ENCODE data around the gene HERC2.
"Not testable (repeated sequence)": the region's sequence is repeated elsewhere in the genome, so short reads cannot be mapped to it uniquely, and the experiment has no call there.

HERC2 gene, protein sequence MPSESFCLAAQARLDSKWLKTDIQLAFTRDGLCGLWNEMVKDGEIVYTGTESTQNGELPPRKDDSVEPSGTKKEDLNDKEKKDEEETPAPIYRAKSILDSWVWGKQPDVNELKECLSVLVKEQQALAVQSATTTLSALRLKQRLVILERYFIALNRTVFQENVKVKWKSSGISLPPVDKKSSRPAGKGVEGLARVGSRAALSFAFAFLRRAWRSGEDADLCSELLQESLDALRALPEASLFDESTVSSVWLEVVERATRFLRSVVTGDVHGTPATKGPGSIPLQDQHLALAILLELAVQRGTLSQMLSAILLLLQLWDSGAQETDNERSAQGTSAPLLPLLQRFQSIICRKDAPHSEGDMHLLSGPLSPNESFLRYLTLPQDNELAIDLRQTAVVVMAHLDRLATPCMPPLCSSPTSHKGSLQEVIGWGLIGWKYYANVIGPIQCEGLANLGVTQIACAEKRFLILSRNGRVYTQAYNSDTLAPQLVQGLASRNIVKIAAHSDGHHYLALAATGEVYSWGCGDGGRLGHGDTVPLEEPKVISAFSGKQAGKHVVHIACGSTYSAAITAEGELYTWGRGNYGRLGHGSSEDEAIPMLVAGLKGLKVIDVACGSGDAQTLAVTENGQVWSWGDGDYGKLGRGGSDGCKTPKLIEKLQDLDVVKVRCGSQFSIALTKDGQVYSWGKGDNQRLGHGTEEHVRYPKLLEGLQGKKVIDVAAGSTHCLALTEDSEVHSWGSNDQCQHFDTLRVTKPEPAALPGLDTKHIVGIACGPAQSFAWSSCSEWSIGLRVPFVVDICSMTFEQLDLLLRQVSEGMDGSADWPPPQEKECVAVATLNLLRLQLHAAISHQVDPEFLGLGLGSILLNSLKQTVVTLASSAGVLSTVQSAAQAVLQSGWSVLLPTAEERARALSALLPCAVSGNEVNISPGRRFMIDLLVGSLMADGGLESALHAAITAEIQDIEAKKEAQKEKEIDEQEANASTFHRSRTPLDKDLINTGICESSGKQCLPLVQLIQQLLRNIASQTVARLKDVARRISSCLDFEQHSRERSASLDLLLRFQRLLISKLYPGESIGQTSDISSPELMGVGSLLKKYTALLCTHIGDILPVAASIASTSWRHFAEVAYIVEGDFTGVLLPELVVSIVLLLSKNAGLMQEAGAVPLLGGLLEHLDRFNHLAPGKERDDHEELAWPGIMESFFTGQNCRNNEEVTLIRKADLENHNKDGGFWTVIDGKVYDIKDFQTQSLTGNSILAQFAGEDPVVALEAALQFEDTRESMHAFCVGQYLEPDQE (N-terminal part only)

DNA sequence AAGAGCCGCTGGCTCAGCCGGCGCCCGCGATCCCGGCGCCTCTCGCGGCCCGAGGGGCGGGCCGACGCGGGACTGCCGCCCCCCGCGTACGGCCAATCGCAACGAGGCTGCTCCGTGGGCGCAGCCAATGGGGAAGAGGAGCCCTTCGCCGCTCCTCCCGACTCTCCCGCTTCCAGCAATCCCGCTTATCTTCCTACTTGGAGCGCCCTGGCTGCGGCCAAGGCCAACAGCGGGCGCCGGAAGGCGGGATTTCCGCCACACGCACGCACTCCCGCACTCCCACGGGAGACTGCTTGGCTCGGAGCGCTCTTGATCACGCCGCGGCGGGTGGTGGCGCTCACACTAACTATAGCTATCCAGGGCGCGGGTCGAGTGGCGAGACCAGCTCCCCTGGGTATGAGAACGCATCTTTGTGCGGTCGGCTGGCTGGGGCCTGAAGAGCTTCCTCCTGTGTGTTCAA is at the start of gene HERC2:
Gene HERC2, minus strand, starts transcription at position 51 of the 460 bp plus-strand sequence. CDS start 746 bp downstream, outside the sequence.
- not testable (repeated sequence) for DNase-seq

DNA sequence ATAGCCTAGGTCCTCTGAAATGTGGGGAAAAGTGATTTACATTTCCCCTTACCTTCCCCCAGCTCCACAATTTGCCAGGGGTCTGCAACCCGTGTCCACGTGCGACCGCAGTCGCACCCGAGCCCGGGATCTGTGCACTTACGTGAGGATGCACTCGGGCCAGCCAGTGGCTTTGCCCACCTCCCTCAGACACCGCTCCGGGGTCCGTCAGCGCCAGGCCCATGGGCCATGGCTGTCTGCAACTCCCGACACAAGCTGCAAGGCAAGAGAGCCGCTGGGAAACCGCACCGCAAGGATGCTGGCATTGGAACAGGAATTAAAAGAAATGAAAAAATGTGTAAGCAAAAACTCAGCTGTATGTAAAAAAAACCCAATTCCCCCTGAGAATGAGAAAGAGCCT is 43.5 kb upstream of the HERC2 start:
- not testable (repeated sequence) for DNase-seq

GRCh38 chr15:28357984-28358383 is 36.0 kb upstream of the HERC2 start, which contains the start of gene GOLGA6L24:
Gene GOLGA6L24, minus strand, starts transcription at chr15:28358084. Its CDS starts 61 bp downstream, at chr15:28358023.
- DNase-seq: not testable (repeated sequence)

- not testable (repeated sequence) for DNase-seq
Observed at GRCh38 chr15:28321358-28322078, 461 bp downstream of the HERC2 start.

GRCh38 chr15:28319725-28320124 is 2.3 kb downstream of the HERC2 start:
- DNase-seq: not testable (repeated sequence)

GRCh38 chr15:28318828-28319227 is 3.2 kb downstream of the HERC2 start:
- not testable (repeated sequence) for DNase-seq

GRCh38 chr15:28318122-28318521 is 3.9 kb downstream of the HERC2 start:
- DNase-seq: not testable (repeated sequence)

DNA sequence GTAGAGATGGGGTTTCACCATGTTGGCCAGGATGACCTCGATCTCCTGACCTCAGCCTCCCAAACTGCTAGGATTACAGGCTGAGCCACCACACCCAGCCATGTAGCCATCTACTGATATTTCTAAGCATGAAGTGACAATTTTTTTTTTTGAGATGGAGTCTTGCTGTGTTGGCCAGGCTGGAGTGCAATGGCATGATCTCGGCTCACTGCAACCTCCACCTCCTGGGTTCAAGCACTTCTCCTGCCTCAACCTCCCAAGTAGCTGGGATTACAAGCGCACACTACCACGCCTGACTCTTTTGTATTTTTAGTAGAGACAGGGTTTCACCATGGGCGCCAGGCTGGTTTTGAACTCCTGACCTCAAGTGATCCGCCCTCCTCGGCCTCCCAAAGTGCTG is 5.0 kb downstream of the HERC2 start:
- DNase-seq: not testable (repeated sequence)

- not testable (repeated sequence) for DNase-seq
Observed at GRCh38 chr15:28310454-28310853, 11.5 kb downstream of the HERC2 start.

DNA sequence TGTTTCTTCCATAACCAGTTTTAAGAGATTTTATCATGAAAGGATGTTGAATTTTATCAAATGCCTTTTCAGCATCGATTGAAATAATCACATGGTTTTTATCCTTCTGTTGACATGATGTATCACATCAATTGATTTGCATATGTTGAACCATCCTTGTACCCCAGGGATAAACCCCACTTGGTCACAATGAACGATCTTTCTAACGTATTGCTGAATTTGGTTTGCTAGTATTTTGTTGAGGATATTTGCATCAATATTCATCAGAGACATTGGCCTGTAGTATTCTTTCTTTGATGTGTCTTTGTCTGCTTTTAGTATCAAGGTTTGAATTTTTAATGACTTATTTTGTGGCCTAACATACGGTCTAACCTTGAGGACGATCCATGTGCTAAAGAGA is 13.3 kb downstream of the HERC2 start:
- not testable (repeated sequence) for DNase-seq

DNA sequence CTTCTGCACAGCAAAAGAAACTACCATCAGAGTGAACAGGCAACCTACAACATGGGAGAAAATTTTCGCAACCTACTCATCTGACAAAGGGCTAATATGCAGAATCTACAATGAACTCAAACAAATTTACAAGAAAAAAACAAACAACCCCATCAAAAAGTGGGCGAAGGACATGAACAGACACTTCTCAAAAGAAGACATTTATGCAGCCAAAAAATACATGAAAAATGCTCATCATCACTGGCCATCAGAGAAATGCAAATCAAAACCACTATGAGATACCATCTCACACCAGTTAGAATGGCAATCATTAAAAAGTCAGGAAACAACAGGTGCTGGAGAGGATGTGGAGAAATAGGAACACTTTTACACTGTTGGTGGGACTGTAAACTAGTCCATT is 16.3 kb downstream of the HERC2 start:
- not testable (repeated sequence) for DNase-seq

GRCh38 chr15:28297434-28297833 is 24.5 kb downstream of the HERC2 start:
- DNase-seq: not testable (repeated sequence)

GRCh38 chr15:28296814-28297213 is 25.2 kb downstream of the HERC2 start:
- not testable (repeated sequence) for DNase-seq

GRCh38 chr15:28295009-28295563 is 26.9 kb downstream of the HERC2 start:
- not testable (repeated sequence) for DNase-seq

- not testable (repeated sequence) for DNase-seq
Observed at GRCh38 chr15:28294560-28294959, 27.4 kb downstream of the HERC2 start.

- no peak for DNase-seq
Observed at GRCh38 chr15:28289694-28290463, 32.1 kb downstream of the HERC2 start.

DNA sequence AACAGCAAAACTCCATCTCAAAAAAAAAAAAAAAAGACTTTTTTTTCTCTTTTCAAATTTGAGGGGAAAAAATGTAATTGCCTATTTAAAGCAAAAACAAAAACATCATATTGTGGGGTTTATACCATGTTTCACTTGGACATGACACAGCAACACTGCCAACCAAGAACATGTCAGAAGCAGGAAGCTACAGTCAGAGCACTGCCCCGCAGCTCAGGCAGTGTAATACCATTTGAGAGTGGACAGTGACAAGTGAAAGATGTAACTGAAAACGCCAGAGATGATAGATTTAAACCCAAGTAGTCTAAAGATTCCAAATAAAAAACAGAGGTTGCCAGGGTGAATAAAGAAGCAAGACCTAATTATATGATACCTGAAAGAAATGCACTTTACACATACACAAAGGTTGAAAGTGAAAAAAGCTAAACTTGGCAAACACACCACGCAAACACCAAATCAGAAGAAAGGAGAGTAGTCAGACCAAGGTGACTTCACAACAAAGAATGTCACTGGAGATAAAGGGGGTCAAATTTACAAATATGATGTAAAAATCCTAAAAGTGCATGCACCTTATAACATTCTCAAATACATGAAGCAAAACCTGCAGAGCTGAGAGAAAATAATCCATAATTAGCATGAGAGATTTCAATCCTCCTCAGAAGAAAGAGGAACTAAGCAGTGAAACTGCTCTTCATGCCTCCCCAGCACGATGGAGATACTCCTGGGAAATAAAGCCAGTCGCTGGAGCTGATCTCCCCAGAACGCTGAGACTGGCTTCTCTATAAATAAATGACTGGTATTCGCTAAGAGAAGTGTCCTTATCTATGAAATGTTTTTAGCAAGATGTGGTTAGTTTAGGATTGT is 32.9 kb downstream of the HERC2 start:
- DNase-seq: not testable (repeated sequence)

- DNase-seq: not testable (repeated sequence)
Observed at GRCh38 chr15:28286659-28287058, 35.3 kb downstream of the HERC2 start.

DNA sequence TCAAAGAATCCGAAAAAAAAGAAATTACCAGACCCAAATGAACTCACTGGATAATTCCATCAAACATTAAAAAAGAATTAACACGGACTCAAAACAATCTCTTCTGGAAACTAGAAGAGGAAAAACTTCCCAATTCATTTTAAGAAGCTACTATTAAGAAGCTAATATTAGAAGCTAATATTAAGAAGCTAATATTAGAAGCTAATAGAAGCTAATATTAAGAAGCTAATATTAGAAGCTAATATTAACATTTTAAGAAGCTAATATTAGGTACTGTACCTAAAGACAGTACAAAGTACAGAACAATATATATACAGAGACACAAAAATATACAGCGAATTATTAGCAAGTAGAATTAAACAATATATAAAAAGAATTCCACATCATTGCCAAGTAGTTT is 35.9 kb downstream of the HERC2 start:
- DNase-seq: no peak

DNA sequence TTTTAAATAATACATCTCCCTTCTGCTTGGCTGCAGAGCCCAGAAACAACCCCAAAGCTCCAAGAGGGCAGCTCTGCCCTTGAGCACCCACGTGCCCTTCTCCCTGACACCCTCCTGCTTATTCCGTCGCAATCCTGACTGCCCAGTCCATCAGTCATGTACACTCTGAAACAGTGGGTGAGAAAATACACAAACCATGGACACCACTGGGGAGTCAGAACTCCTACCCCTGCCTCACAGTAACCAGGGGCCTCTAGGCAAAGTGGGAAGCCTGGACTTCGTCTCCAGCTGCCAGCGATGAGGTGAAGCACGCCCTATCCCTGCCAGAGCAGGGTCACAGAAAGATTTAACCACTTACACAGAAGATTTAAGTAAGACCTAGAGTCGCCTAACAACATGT is 40.1 kb downstream of the HERC2 start:
- no peak for DNase-seq

Measured in NCI-H1436 treated with DMSO at 0.1 percent for 48 hours (cell line).